C4-2B (cell line): ENCODE measurements around the gene ACSL4.

ENCODE experiments used
- CTCF ChIP-seq: fragments of 450-650 bp; conservative IDR thresholded peaks from 2 replicates; pipeline ENCODE4 v1.5.1; 2017; ENCODE audit warnings: mild to moderate bottlenecking
- ZFX ChIP-seq: fragments of 450-650 bp; IDR thresholded peaks from 2 replicates; pipeline ENCODE4 v1.6.1; 2017

- TF ChIP-seq CTCF (no peak), ZFX (no peak)
These were observed 106.4 kb downstream of the ACSL4 start for GRCh38 chrX:109626637-109627036.
